Neural cell (in vitro differentiated cells): ENCODE data around the gene STAT3. TPM values are rescaled to one million over a fixed set of nuclear protein-coding genes. Genes with fewer than 3 reads are reported as not detected.

Experiments
- H2AFZ ChIP-seq: fragments of 200-600, 300-800 bp; sonication (generic), shearing (Covaris generic); 2 replicates; pipeline ENCODE4 v1.6.0; 2014; ENCODE audit warnings: low read depth, mild to moderate bottlenecking, antibody characterized with exemption, low read length, moderate library complexity
- H3F3A ChIP-seq: fragments of 200-600 bp; shearing (Covaris generic); 2 replicates; pipeline ENCODE4 v1.6.1; 2016; ENCODE audit warnings: mild to moderate bottlenecking, moderate library complexity, mixed read lengths, antibody characterized with exemption, low read length; ENCODE audit not compliant: insufficient read depth, poor library complexity, severe bottlenecking
- H3K27ac ChIP-seq: fragments of 200-600, 300-800 bp; sonication (generic), shearing (Covaris generic); 2 replicates; pipeline ENCODE4 v1.5.1; 2014; ENCODE audit warnings: mild to moderate bottlenecking, low read length, moderate library complexity
- H3K27me3 ChIP-seq: fragments of 300-800, 200-600 bp; sonication (generic), shearing (Covaris generic); 2 replicates; pipeline ENCODE4 v1.6.0; 2014; ENCODE audit warnings: mild to moderate bottlenecking, low read depth, low read length, moderate library complexity; ENCODE audit not compliant: insufficient read depth
- H3K36me3 ChIP-seq: fragments of 300-800, 200-600 bp; sonication (generic), shearing (Covaris generic); 2 replicates; pipeline ENCODE4 v1.5.1; 2014; ENCODE audit warnings: mild to moderate bottlenecking, antibody characterized with exemption, low read length, moderate library complexity; ENCODE audit not compliant: insufficient read depth
- H3K4me2 ChIP-seq: fragments of 300-800, 200-600 bp; sonication (generic), shearing (Covaris generic); 2 replicates; pipeline ENCODE4 v1.6.0; 2014; ENCODE audit warnings: mild to moderate bottlenecking, low read length
- H3K4me3 ChIP-seq: fragments of 300-800, 200-600 bp; sonication (generic), shearing (Covaris generic); 2 replicates; pipeline ENCODE4 v1.5.1; 2014; ENCODE audit warnings: mild to moderate bottlenecking, low read length, moderate library complexity
- H3K79me2 ChIP-seq: fragments of 200-600 bp; shearing (Covaris generic); replicated peaks from 2 replicates; pipeline ENCODE4 v1.6.0; 2014; ENCODE audit warnings: mild to moderate bottlenecking, low read length, moderate library complexity; ENCODE audit not compliant: insufficient read depth
- H3K9ac ChIP-seq: fragments of 300-800, 200-600 bp; sonication (generic), shearing (Covaris generic); 2 replicates; pipeline ENCODE4 v1.6.1; 2016; ENCODE audit warnings: mild to moderate bottlenecking, low read length, mixed read lengths
- H3K9me2 ChIP-seq: fragments of 200-600 bp; shearing (Covaris generic); 2 replicates; pipeline ENCODE4 v1.6.1; 2016; ENCODE audit warnings: mild to moderate bottlenecking, low read length, mixed read lengths; ENCODE audit not compliant: insufficient read depth
- H3K9me3 ChIP-seq: fragments of 200-600, 300-800 bp; sonication (generic), shearing (Covaris generic); 2 replicates; pipeline ENCODE4 v1.6.1; 2016; ENCODE audit warnings: mild to moderate bottlenecking, mixed run types, low read length, moderate library complexity, mixed read lengths
- H4K20me1 ChIP-seq: fragments of 200-600 bp; shearing (Covaris generic); 2 replicates; pipeline ENCODE4 v1.6.1; 2016; ENCODE audit warnings: mild to moderate bottlenecking, mixed run types; ENCODE audit not compliant: insufficient read depth
- CTCF ChIP-seq: fragments of 450-650 bp; IDR thresholded peaks from 2 replicates; pipeline ENCODE4 v1.5.1; 2014; ENCODE audit warnings: antibody characterized with exemption, mild to moderate bottlenecking, moderate library complexity; ENCODE audit not compliant: poor library complexity, severe bottlenecking
- EP300 ChIP-seq: fragments of 450-650 bp; conservative IDR thresholded peaks from 2 replicates; pipeline ENCODE4 v1.6.1; 2014; ENCODE audit warnings: antibody characterized with exemption, mild to moderate bottlenecking, moderate library complexity; ENCODE audit not compliant: poor library complexity, severe bottlenecking
- EZH2 ChIP-seq: fragments of 200-600, 300-800 bp; shearing (Covaris generic), sonication (generic); IDR thresholded peaks from 2 replicates; pipeline ENCODE4 v1.6.1; 2014; ENCODE audit warnings: antibody characterized with exemption, low read length, borderline replicate concordance, mild to moderate bottlenecking; ENCODE audit not compliant: insufficient read depth, poor library complexity, severe bottlenecking
- MXI1 ChIP-seq: fragments of 450-650 bp; conservative IDR thresholded peaks from 2 replicates; pipeline ENCODE4 v1.6.1; 2014; ENCODE audit warnings: antibody characterized with exemption, mild to moderate bottlenecking; ENCODE audit not compliant: poor library complexity, severe bottlenecking
- POLR2AphosphoS5 ChIP-seq: IDR thresholded peaks from 2 replicates; pipeline ENCODE4 v1.6.1; 2012
- RAD21 ChIP-seq: fragments of 450-650 bp; conservative IDR thresholded peaks from 2 replicates; pipeline ENCODE4 v1.6.1; 2014; ENCODE audit warnings: antibody characterized with exemption, mild to moderate bottlenecking, moderate library complexity
- REST ChIP-seq: IDR thresholded peaks from 2 replicates; pipeline ENCODE4 v1.6.1; 2012; ENCODE audit warnings: borderline replicate concordance
- SMC3 ChIP-seq: fragments of 450-650 bp; conservative IDR thresholded peaks from 2 replicates; pipeline ENCODE4 v1.6.1; 2014; ENCODE audit warnings: antibody characterized with exemption, mild to moderate bottlenecking, moderate library complexity; ENCODE audit not compliant: poor library complexity
- TAF1 ChIP-seq: IDR thresholded peaks from 2 replicates; pipeline ENCODE4 v1.6.1; 2012; ENCODE audit warnings: low read depth
- polyA plus RNA-seq: library from polyadenylated mRNA; depleted of rRNA; stranded (reverse); fragments of >200 nt; gene quantifications from 2 replicates; pipeline ENCODE4 v1.2.3, GENCODE V29; 2014

Gene STAT3
- polyA plus RNA-seq, 1 donor from 2014 or later, result 24.2 TPM

- H3K9ac ChIP-seq, result no peak overlapping the region
- TF ChIP-seq EZH2 (no peak), MXI1 (no peak), TAF1 (no peak), EP300 (no peak), RAD21 (no peak), SMC3 (no peak), CTCF (no peak), POLR2AphosphoS5 (no peak), REST (no peak)
- no peak overlapping the region for H3K27ac ChIP-seq
- H3K9me3 ChIP-seq, result no peaks in the 10 kb centered on the region
- H3K79me2 ChIP-seq, result no peaks in the 10 kb centered on the region
- no peak overlapping the region for H2AFZ ChIP-seq
- H4K20me1 ChIP-seq, result no peaks in the 10 kb centered on the region
- H3K4me3 ChIP-seq, result no peak overlapping the region
- no peaks in the 10 kb centered on the region for H3F3A ChIP-seq
- H3K9me2 ChIP-seq, result no peaks in the 10 kb centered on the region
- H3K36me3 ChIP-seq, result peaks cover 3% of the 10 kb centered on the region
- H3K27me3 ChIP-seq, result no peaks in the 10 kb centered on the region
- no peak overlapping the region for H3K4me2 ChIP-seq
These were observed 55.2 kb downstream of the STAT3 start for GRCh38 chr17:42333053-42333452.

- Histone ChIP-seq H3K4me3 (no peak overlapping the region), H3K79me2 (no peaks in the 10 kb centered on the region), H3K9ac (no peak overlapping the region), H3K36me3 (peaks cover 3% of the 10 kb centered on the region), H3K9me2 (no peaks in the 10 kb centered on the region), H3K27me3 (no peaks in the 10 kb centered on the region), H3K4me2 (no peak overlapping the region), H3F3A (no peaks in the 10 kb centered on the region), H2AFZ (no peak overlapping the region), H3K27ac (no peak overlapping the region), H3K9me3 (no peaks in the 10 kb centered on the region), H4K20me1 (no peaks in the 10 kb centered on the region)
- TF ChIP-seq EZH2 (no peak), REST (no peak), CTCF (no peak), EP300 (no peak), MXI1 (no peak), SMC3 (no peak), RAD21 (no peak), TAF1 (no peak), POLR2AphosphoS5 (no peak)
These were observed 58.9 kb downstream of the STAT3 start for GRCh38 chr17:42329025-42329976.
